Measurements from ENCODE around the gene CELF2. TPM values are rescaled to one million over a fixed set of nuclear protein-coding genes. Genes with fewer than 3 reads are reported as not detected.

CELF2 gene
- total RNA-seq, 1 donor from 2014 or later: 14.4 TPM

- Mint-ChIP-seq H3K4me1 (ENCODE audit: unreplicated experiment) (no peaks in the 10 kb centered on the region), H3K27me3 (no peaks in the 10 kb centered on the region)
Measured at GRCh38 chr10:11354823-11355222, 337.2 kb downstream of the CELF2 start.

GRCh38 chr10:11355592-11355991 is 337.9 kb downstream of the CELF2 start:
- H3K4me3 Mint-ChIP-seq: no peak overlapping the region
- DNase-seq (ENCODE audit: extremely low spot score, unreplicated experiment): no peak
- no peaks in the 10 kb centered on the region for H3K4me1 Mint-ChIP-seq (ENCODE audit: unreplicated experiment)
- peaks cover 15% of the 10 kb centered on the region for H3K9me3 Mint-ChIP-seq
- no peaks in the 10 kb centered on the region for H3K27me3 Mint-ChIP-seq
- H3K36me3 Mint-ChIP-seq: no peaks in the 10 kb centered on the region
- peak; percentile 40 for TF ChIP-seq CTCF (conservative IDR thresholded peaks at IDR 0.05)
- no peak overlapping the region for H3K27ac Mint-ChIP-seq

More at GRCh38 chr10:11354823-11355222, 337.2 kb downstream of the CELF2 start:
- H3K4me3 Mint-ChIP-seq: no peak overlapping the region
- TF ChIP-seq CTCF (conservative IDR thresholded peaks at IDR 0.05): no peak
- peaks cover 15% of the 10 kb centered on the region for H3K9me3 Mint-ChIP-seq
- no peak for DNase-seq (ENCODE audit: extremely low spot score, unreplicated experiment)
- H3K27ac Mint-ChIP-seq: no peak overlapping the region
- H3K36me3 Mint-ChIP-seq: no peaks in the 10 kb centered on the region

DNA sequence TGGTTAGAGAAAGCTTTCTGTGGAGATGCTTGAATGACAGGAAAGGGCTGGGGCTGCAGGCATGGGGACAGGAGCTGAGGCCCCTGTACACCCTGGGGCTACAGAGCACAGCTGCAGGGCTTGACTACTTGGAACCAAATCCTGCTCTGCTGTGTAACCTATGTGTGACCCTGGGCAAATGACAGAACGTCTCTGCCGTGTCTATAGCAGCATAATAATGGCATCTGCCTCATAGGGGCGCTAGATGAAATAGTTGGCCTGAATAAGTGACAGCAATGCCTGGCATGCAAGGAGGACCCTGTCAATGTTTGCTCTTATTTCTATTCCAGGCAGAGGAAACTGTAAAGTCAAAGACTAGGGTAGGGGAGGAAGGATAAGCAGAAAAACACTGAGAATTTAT is 339.8 kb downstream of the CELF2 start:
- no peak overlapping the region for H3K4me3 Mint-ChIP-seq

GRCh38 chr10:11358011-11358410 is 340.3 kb downstream of the CELF2 start:
- H3K4me1 Mint-ChIP-seq (ENCODE audit: unreplicated experiment): no peaks in the 10 kb centered on the region
- no peak overlapping the region for H3K4me3 Mint-ChIP-seq
- H3K27ac Mint-ChIP-seq: no peak overlapping the region
- DNase-seq (ENCODE audit: extremely low spot score, unreplicated experiment): no peak
- no peak for TF ChIP-seq CTCF (conservative IDR thresholded peaks at IDR 0.05)
- peaks cover 15% of the 10 kb centered on the region for H3K9me3 Mint-ChIP-seq
- no peaks in the 10 kb centered on the region for H3K27me3 Mint-ChIP-seq
- H3K36me3 Mint-ChIP-seq: no peaks in the 10 kb centered on the region

More for the DNA sequence above, 339.8 kb downstream of the CELF2 start:
- Mint-ChIP-seq H3K36me3 (no peaks in the 10 kb centered on the region), H3K4me1 (ENCODE audit: unreplicated experiment) (no peaks in the 10 kb centered on the region), H3K27me3 (no peaks in the 10 kb centered on the region), H3K27ac (no peak overlapping the region), H3K9me3 (peaks cover 15% of the 10 kb centered on the region)
- no peak for DNase-seq (ENCODE audit: extremely low spot score, unreplicated experiment)
- no peak for TF ChIP-seq CTCF (conservative IDR thresholded peaks at IDR 0.05)

GRCh38 chr10:11358923-11359575 is 341.4 kb downstream of the CELF2 start:
- Mint-ChIP-seq H3K9me3 (peaks cover 11% of the 10 kb centered on the region), H3K27me3 (no peaks in the 10 kb centered on the region), H3K4me1 (ENCODE audit: unreplicated experiment) (no peaks in the 10 kb centered on the region), H3K36me3 (no peaks in the 10 kb centered on the region), H3K4me3 (no peak overlapping the region), H3K27ac (no peak overlapping the region)
- no peak for TF ChIP-seq CTCF (conservative IDR thresholded peaks at IDR 0.05)
- no peak for DNase-seq (ENCODE audit: extremely low spot score, unreplicated experiment)

Data from type B pancreatic cell (in vitro differentiated cells).